Gastrocnemius medialis (tissue), 4 donors: ENCODE data around the gene TARS3.
A peak's percentile ranks its signal among the peaks of the same experiment; 100 is the strongest.

Experiments used
- CTCF ChIP-seq, 5 experiments: fragments of 450-650 bp in 3 of 5; fragments of 200-600 bp in 2 of 5; sonication (generic) in 2 of 5; IDR thresholded peaks in 4 of 5; conservative IDR thresholded peaks in 1 of 5; 1 replicate in 4 of 5; 2 replicates in 1 of 5; pipeline ENCODE4 v1.5.1; 2016 to 2019; ENCODE audit warnings: antibody characterized with exemption in 5 of 5, mild to moderate bottlenecking in 3 of 5, moderate library complexity in 3 of 5
- POLR2A ChIP-seq, 2 donors: fragments of 450-650 bp; IDR thresholded peaks; one replicate each; pipeline ENCODE4 v1.6.1; 2017; ENCODE audit warnings: antibody characterized with exemption in 2 of 2, mild to moderate bottlenecking in 2 of 2, moderate library complexity in 2 of 2

- TF ChIP-seq CTCF (IDR thresholded peaks at IDR 0.05 in 4 of 5, conservative IDR thresholded peaks at IDR 0.05 in 1 of 5) = peak; percentile 75 to 96 (median 96)
- peak; percentile 98 to 99 for TF ChIP-seq POLR2A (IDR thresholded peaks at IDR 0.05)
These were observed 72.0 kb downstream of the TARS3 start, which contains the start of gene TM2D3 for GRCh38 chr15:101652098-101652785.
